Activated gamma-delta T cell treated with anti-CD3 and anti-CD28 coated beads, Interleukin-2, amount 50 U/mL, for 16 hours (primary cell): ENCODE data around the gene KIF25.
"Not testable (repeated sequence)": the region's sequence is repeated elsewhere in the genome, so short reads cannot be mapped to it uniquely, and the experiment has no call there.

Experiments used
- DNase-seq: peaks from one replicate; pipeline ENCODE4 v3.0.0-alpha.2; 2020; ENCODE audit warnings: low read depth

Gene KIF25

GRCh38 chr6:168071620-168072019, 74.1 kb downstream of the KIF25 start:
- no peak for DNase-seq

- DNase-seq = no peak
These were observed 74.8 kb downstream of the KIF25 start for GRCh38 chr6:168072261-168072660.

- DNase-seq = no peak
These were observed 75.3 kb downstream of the KIF25 start for GRCh38 chr6:168072730-168073129.

GRCh38 chr6:168073937-168074730, 76.7 kb downstream of the KIF25 start:
- DNase-seq = no peak

- no peak for DNase-seq
These were observed 77.7 kb downstream of the KIF25 start for GRCh38 chr6:168075216-168075615.

GRCh38 chr6:168075787-168076202, 78.3 kb downstream of the KIF25 start:
- no peak for DNase-seq

GRCh38 chr6:168077401-168077800, 79.9 kb downstream of the KIF25 start:
- DNase-seq = not testable (repeated sequence)

- no peak for DNase-seq
These were observed 80.9 kb downstream of the KIF25 start for GRCh38 chr6:168078175-168078942.

GRCh38 chr6:168078943-168079405, 81.5 kb downstream of the KIF25 start, which contains the start of gene FRMD1:
TSS of gene FRMD1 (minus strand) at chr6:168079212. CDS start at chr6:168079094, 118 bp downstream.
- DNase-seq = no peak

GRCh38 chr6:168080393-168081077, 83.1 kb downstream of the KIF25 start:
- DNase-seq = no peak

GRCh38 chr6:168081858-168082546, 84.5 kb downstream of the KIF25 start:
- no peak for DNase-seq

GRCh38 chr6:168082860-168083513, 85.5 kb downstream of the KIF25 start:
- DNase-seq = no peak

GRCh38 chr6:168083514-168083885, 86.0 kb downstream of the KIF25 start:
- DNase-seq = no peak

- DNase-seq = no peak
These were observed 87.1 kb downstream of the KIF25 start for GRCh38 chr6:168084465-168085160.

- no peak for DNase-seq
These were observed 88.6 kb downstream of the KIF25 start for GRCh38 chr6:168086066-168086465.

GRCh38 chr6:168086616-168087015, 89.1 kb downstream of the KIF25 start:
- no peak for DNase-seq

- DNase-seq = no peak
These were observed 90.1 kb downstream of the KIF25 start for GRCh38 chr6:168087436-168088160.

GRCh38 chr6:168088161-168089053, 90.9 kb downstream of the KIF25 start:
- no peak for DNase-seq
